ENCODE data around the gene POLR2I.
"Not testable (repeated sequence)": the region's sequence is repeated elsewhere in the genome, so short reads cannot be mapped to it uniquely, and the experiment has no call there.

The POLR2I gene

GRCh38 chr19:36131221-36131620, 16.5 kb upstream of the POLR2I start:
- not testable (repeated sequence) for H3K9me3 ChIP-seq (ENCODE audit: control insufficient read depth, low read length); H3K4me3 ChIP-seq (ENCODE audit: insufficient read depth, low read depth, low read length); H3K27me3 ChIP-seq (ENCODE audit: control insufficient read depth, insufficient read depth, low read length, poor library complexity, severe bottlenecking); H3K36me3 ChIP-seq (ENCODE audit: control insufficient read depth, insufficient read depth, low read length); H3K27ac ChIP-seq (ENCODE audit: insufficient read depth, low read depth, low read length, poor library complexity, severe bottlenecking); H3K4me1 ChIP-seq (ENCODE audit: control insufficient read depth, insufficient read depth, low read length)
- WGBS, 2 experiments = 91 to 93% methylated on average over 6 of the region's 6 CpGs

- Histone ChIP-seq H3K4me3 (ENCODE audit: insufficient read depth, low read depth, low read length) (peak overlapping the region; percentile 53), H3K9me3 (ENCODE audit: control insufficient read depth, low read length) (no peaks in the 10 kb centered on the region), H3K27ac (ENCODE audit: insufficient read depth, low read depth, low read length, poor library complexity, severe bottlenecking) (peak overlapping the region; percentile 85), H3K4me1 (ENCODE audit: control insufficient read depth, insufficient read depth, low read length) (no peaks in the 10 kb centered on the region), H3K36me3 (ENCODE audit: control insufficient read depth, insufficient read depth, low read length) (peaks cover 5% of the 10 kb centered on the region), H3K27me3 (ENCODE audit: control insufficient read depth, insufficient read depth, low read length, poor library complexity, severe bottlenecking) (no peaks in the 10 kb centered on the region)
- 23 to 29% methylated on average over 10 of the region's 10 CpGs for WGBS, 2 experiments
Observed at GRCh38 chr19:36128392-36128736, 13.7 kb upstream of the POLR2I start.

- peaks cover 11% of the 10 kb centered on the region for H3K36me3 ChIP-seq (ENCODE audit: control insufficient read depth, insufficient read depth, low read length)
- WGBS, 2 experiments = 94 to 95% methylated on average over 9 of the region's 9 CpGs
- no peaks in the 10 kb centered on the region for H3K4me1 ChIP-seq (ENCODE audit: control insufficient read depth, insufficient read depth, low read length)
Observed at GRCh38 chr19:36125557-36125956, 10.9 kb upstream of the POLR2I start.

GRCh38 chr19:36121486-36122124, 6.9 kb upstream of the POLR2I start:
- no peak overlapping the region for H3K4me3 ChIP-seq (ENCODE audit: insufficient read depth, low read depth, low read length)
- H3K27ac ChIP-seq (ENCODE audit: insufficient read depth, low read depth, low read length, poor library complexity, severe bottlenecking) = no peak overlapping the region
- H3K9me3 ChIP-seq (ENCODE audit: control insufficient read depth, low read length) = no peaks in the 10 kb centered on the region
- peaks cover 22% of the 10 kb centered on the region for H3K36me3 ChIP-seq (ENCODE audit: control insufficient read depth, insufficient read depth, low read length)
- peaks cover 4% of the 10 kb centered on the region for H3K4me1 ChIP-seq (ENCODE audit: control insufficient read depth, insufficient read depth, low read length)
- WGBS, 2 experiments = 92 to 93% methylated on average over 49 of the region's 49 CpGs
- no peaks in the 10 kb centered on the region for H3K27me3 ChIP-seq (ENCODE audit: control insufficient read depth, insufficient read depth, low read length, poor library complexity, severe bottlenecking)

More at GRCh38 chr19:36125557-36125956, 10.9 kb upstream of the POLR2I start:
- Histone ChIP-seq H3K4me3 (ENCODE audit: insufficient read depth, low read depth, low read length) (no peak overlapping the region), H3K9me3 (ENCODE audit: control insufficient read depth, low read length) (no peaks in the 10 kb centered on the region), H3K27me3 (ENCODE audit: control insufficient read depth, insufficient read depth, low read length, poor library complexity, severe bottlenecking) (no peaks in the 10 kb centered on the region), H3K27ac (ENCODE audit: insufficient read depth, low read depth, low read length, poor library complexity, severe bottlenecking) (no peak overlapping the region)

GRCh38 chr19:36120984-36121358, 6.3 kb upstream of the POLR2I start:
- peaks cover 22% of the 10 kb centered on the region for H3K36me3 ChIP-seq (ENCODE audit: control insufficient read depth, insufficient read depth, low read length)
- 95 to 96% methylated on average over 18 of the region's 18 CpGs for WGBS, 2 experiments

GRCh38 chr19:36120092-36120983, 5.7 kb upstream of the POLR2I start:
- WGBS, 2 experiments = 84 to 86% methylated on average over 26 of the region's 26 CpGs
- H3K9me3 ChIP-seq (ENCODE audit: control insufficient read depth, low read length) = no peaks in the 10 kb centered on the region
- peaks cover 22% of the 10 kb centered on the region for H3K36me3 ChIP-seq (ENCODE audit: control insufficient read depth, insufficient read depth, low read length)
- H3K4me1 ChIP-seq (ENCODE audit: control insufficient read depth, insufficient read depth, low read length) = peaks cover 8% of the 10 kb centered on the region
- no peaks in the 10 kb centered on the region for H3K27me3 ChIP-seq (ENCODE audit: control insufficient read depth, insufficient read depth, low read length, poor library complexity, severe bottlenecking)
- H3K27ac ChIP-seq (ENCODE audit: insufficient read depth, low read depth, low read length, poor library complexity, severe bottlenecking) = no peak overlapping the region
- no peak overlapping the region for H3K4me3 ChIP-seq (ENCODE audit: insufficient read depth, low read depth, low read length)

More at GRCh38 chr19:36120984-36121358, 6.3 kb upstream of the POLR2I start:
- peaks cover 7% of the 10 kb centered on the region for H3K4me1 ChIP-seq (ENCODE audit: control insufficient read depth, insufficient read depth, low read length)
- H3K4me3 ChIP-seq (ENCODE audit: insufficient read depth, low read depth, low read length) = no peak overlapping the region
- H3K27me3 ChIP-seq (ENCODE audit: control insufficient read depth, insufficient read depth, low read length, poor library complexity, severe bottlenecking) = no peaks in the 10 kb centered on the region
- no peak overlapping the region for H3K27ac ChIP-seq (ENCODE audit: insufficient read depth, low read depth, low read length, poor library complexity, severe bottlenecking)
- H3K9me3 ChIP-seq (ENCODE audit: control insufficient read depth, low read length) = no peaks in the 10 kb centered on the region

- H3K27ac ChIP-seq (ENCODE audit: insufficient read depth, low read depth, low read length, poor library complexity, severe bottlenecking) = no peak overlapping the region
- peaks cover 11% of the 10 kb centered on the region for H3K36me3 ChIP-seq (ENCODE audit: control insufficient read depth, insufficient read depth, low read length)
- 90 to 96% methylated on average over 1 of the region's 1 CpG for WGBS, 2 experiments
- H3K4me3 ChIP-seq (ENCODE audit: insufficient read depth, low read depth, low read length) = peak overlapping the region; percentile 87
- H3K4me1 ChIP-seq (ENCODE audit: control insufficient read depth, insufficient read depth, low read length) = peaks cover 18% of the 10 kb centered on the region
- no peaks in the 10 kb centered on the region for H3K27me3 ChIP-seq (ENCODE audit: control insufficient read depth, insufficient read depth, low read length, poor library complexity, severe bottlenecking)
- H3K9me3 ChIP-seq (ENCODE audit: control insufficient read depth, low read length) = no peaks in the 10 kb centered on the region
Observed at GRCh38 chr19:36116344-36116637, 1.6 kb upstream of the POLR2I start.

GRCh38 chr19:36115453-36116343, 1.0 kb upstream of the POLR2I start, which contains the start of gene TBCB:
Gene TBCB (plus strand): TSS chr19:36115468. CDS start chr19:36115561, 93 bp downstream.
- Histone ChIP-seq H3K9me3 (ENCODE audit: control insufficient read depth, low read length) (no peaks in the 10 kb centered on the region), H3K4me3 (ENCODE audit: insufficient read depth, low read depth, low read length) (peak within 1 kb of the TSS; percentile 87), H3K36me3 (ENCODE audit: control insufficient read depth, insufficient read depth, low read length) (peaks cover 11% of the 10 kb centered on the region), H3K27me3 (ENCODE audit: control insufficient read depth, insufficient read depth, low read length, poor library complexity, severe bottlenecking) (no peaks in the 10 kb centered on the region), H3K27ac (ENCODE audit: insufficient read depth, low read depth, low read length, poor library complexity, severe bottlenecking) (peak within 1 kb of the TSS; percentile 88), H3K4me1 (ENCODE audit: control insufficient read depth, insufficient read depth, low read length) (peaks cover 24% of the 10 kb centered on the region)
- WGBS, 2 experiments = 5 to 6% methylated on average over 59 of the region's 59 CpGs

- peak overlapping the region; percentile 87 for H3K4me3 ChIP-seq (ENCODE audit: insufficient read depth, low read depth, low read length)
- WGBS, 2 experiments = 12 to 13% methylated on average over 48 of the region's 48 CpGs
- H3K4me1 ChIP-seq (ENCODE audit: control insufficient read depth, insufficient read depth, low read length) = peaks cover 20% of the 10 kb centered on the region
- H3K27me3 ChIP-seq (ENCODE audit: control insufficient read depth, insufficient read depth, low read length, poor library complexity, severe bottlenecking) = no peaks in the 10 kb centered on the region
- H3K27ac ChIP-seq (ENCODE audit: insufficient read depth, low read depth, low read length, poor library complexity, severe bottlenecking) = peak overlapping the region; percentile 88
- H3K9me3 ChIP-seq (ENCODE audit: control insufficient read depth, low read length) = no peaks in the 10 kb centered on the region
- H3K36me3 ChIP-seq (ENCODE audit: control insufficient read depth, insufficient read depth, low read length) = peaks cover 10% of the 10 kb centered on the region
Observed at GRCh38 chr19:36113894-36114720, 568 bp downstream of the POLR2I start.

All from ectodermal cell (in vitro differentiated cells).